ENCODE data around the gene PTGER2. TPM values are rescaled to one million over a fixed set of nuclear protein-coding genes. Genes with fewer than 3 reads are reported as not detected.

PTGER2 gene
- total and polyA plus RNA-seq, 2 of the 13 experiments (the other 11 are each of a cell fraction or from before 2014, with no cell fraction given) = not detected

DNA sequence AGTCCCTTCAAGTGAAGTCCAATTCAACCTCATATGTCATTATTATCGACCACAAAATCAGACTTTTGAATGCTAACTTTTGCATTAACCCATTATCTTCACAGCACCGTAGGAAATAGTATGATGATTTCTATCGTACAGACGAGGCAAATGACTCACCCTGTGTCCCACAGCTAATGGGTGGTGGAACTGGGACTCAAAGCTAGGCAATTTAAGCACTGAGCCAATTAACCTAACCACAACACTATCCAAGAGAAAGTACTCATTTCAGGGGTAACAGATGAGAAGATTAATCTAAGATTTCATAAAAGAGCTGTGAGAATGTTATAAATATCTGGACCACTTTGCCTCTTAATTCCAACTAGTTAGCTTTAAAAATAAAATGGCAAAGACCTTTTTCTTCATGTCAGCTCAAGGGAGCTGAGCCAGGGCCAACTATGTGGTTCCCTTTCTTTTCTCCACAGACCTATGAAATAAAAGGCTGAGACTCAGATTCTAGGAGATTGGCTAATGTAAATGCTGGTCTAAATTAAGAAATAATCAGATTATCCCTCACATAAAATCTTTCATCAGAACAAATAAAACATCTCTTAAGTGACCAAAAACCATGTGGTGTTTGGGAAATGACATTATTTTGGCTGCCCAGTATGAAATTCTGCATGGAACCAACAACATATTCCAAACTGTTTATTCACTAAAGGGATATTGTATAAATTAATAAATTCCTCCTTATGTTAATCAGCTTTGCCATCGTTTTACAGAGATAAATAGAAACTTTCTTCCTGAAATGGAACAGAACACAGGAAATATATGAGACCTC is 4.9 kb downstream of the PTGER2 start:
- no peak for DNase-seq (ENCODE audit: low spot score)
- H3K4me1 ChIP-seq (ENCODE audit: insufficient read depth, low read length) = no peaks in the 10 kb centered on the region
- no peak overlapping the region for H2AFZ ChIP-seq (ENCODE audit: low read length)
- in situ Hi-C loops (cut with HindIII; ENCODE audit: extremely low pct_ligation_motif_present, low pct_unique_long_range_greater_than_20kb) (no loop called here), intact Hi-C loops (cut with micrococcal nuclease; ENCODE audit: unreplicated experiment) (no loop called here)
- H3K9ac ChIP-seq (ENCODE audit: insufficient read depth, low read depth, low read length) = no peak overlapping the region
- no peaks in the 10 kb centered on the region; a peak in 1 of 5 replicates for H3K27me3 ChIP-seq (ENCODE audit: control insufficient read depth in 1 of 2, insufficient read depth in 2 of 2, low read length in 2 of 2)
- H3K36me3 ChIP-seq (replicated peaks in 1 of 2; ENCODE audit: control insufficient read depth in 1 of 2, insufficient read depth in 2 of 2, low read length in 2 of 2) = no peaks in the 10 kb centered on the region
- ATAC-seq = no peak
- H3K4me2 ChIP-seq (ENCODE audit: low read depth, low read length) = no peak overlapping the region
- POLR2A ChIA-PET = no interaction called here
- H3K4me3 ChIP-seq (replicated peaks in 1 of 3; ENCODE audit: insufficient read depth in 1 of 3, low read depth in 2 of 3, low read length in 3 of 3) = no peak overlapping the region
- H3K27ac ChIP-seq (ENCODE audit: extremely low read length, insufficient read depth, low read length) = no peak overlapping the region
- CTCF ChIA-PET (ENCODE audit: low intra/inter-chr PET ratio, low total read pairs) = no interaction called here
- H4K20me1 ChIP-seq (ENCODE audit: insufficient read depth, low read length) = no peaks in the 10 kb centered on the region
- WGBS (ENCODE audit: low lambda C conversion rate) = 13% methylated on average over 5 of the region's 5 CpGs
- H3K9me3 ChIP-seq (ENCODE audit: low read length) = peaks cover 17% of the 10 kb centered on the region; the same call in 1 of the 2 replicates
- no TSS peak for BruUV-seq (replicated peaks)
- no peak for FAIRE-seq
- TF ChIP-seq NFAT5 (CRISPR knock-in tag; IDR thresholded peaks at IDR 0.05) (no peak), CEBPB (IDR thresholded peaks at IDR 0.05; ENCODE audit: borderline replicate concordance, low read depth, low read length) (no peak), SYNCRIP (IDR thresholded peaks at IDR 0.05; ENCODE audit: insufficient read depth, low read depth, low read length) (no peak), ZNF280D (CRISPR knock-in tag; IDR thresholded peaks at IDR 0.05) (no peak), ZNF430 (CRISPR knock-in tag; IDR thresholded peaks at IDR 0.05) (no peak), E2F5 (CRISPR knock-in tag; conservative IDR thresholded peaks at IDR 0.05) (no peak), ZNF552 (CRISPR knock-in tag; IDR thresholded peaks at IDR 0.05; ENCODE audit: borderline replicate concordance) (no peak), GFI1 (CRISPR knock-in tag; IDR thresholded peaks at IDR 0.05; ENCODE audit: borderline replicate concordance) (no peak), ZNF562 (CRISPR knock-in tag; IDR thresholded peaks at IDR 0.05; ENCODE audit: borderline replicate concordance) (no peak), ZBTB21 (CRISPR knock-in tag; IDR thresholded peaks at IDR 0.05) (no peak), RELA (CRISPR knock-in tag; IDR thresholded peaks at IDR 0.05) (no peak), STAT5B (CRISPR knock-in tag; IDR thresholded peaks at IDR 0.05) (no peak), TBL1XR1 (IDR thresholded peaks at IDR 0.05; ENCODE audit: borderline replicate concordance, low read length, partially characterized antibody) (no peak)
- H3K79me2 ChIP-seq (ENCODE audit: insufficient read depth, low read length) = no peaks in the 10 kb centered on the region
